GM19324 (cell line): ENCODE measurements around the gene PAPLN.
"Not testable (repeated sequence)": the region's sequence is repeated elsewhere in the genome, so short reads cannot be mapped to it uniquely, and the experiment has no call there.

Experiments
- ATAC-seq: cut with Tn5 transposase; IDR thresholded peaks from one replicate; pipeline ENCODE4 v1.9.1; 2021; ENCODE audit warnings: mild to moderate bottlenecking, moderate library complexity; ENCODE audit not compliant: unreplicated experiment, low FRiP score

Gene PAPLN

GRCh38 chr14:73283608-73284379 is 46.5 kb downstream of the PAPLN start:
- no peak for ATAC-seq

- no peak for ATAC-seq
Observed at GRCh38 chr14:73285979-73286378, 48.7 kb downstream of the PAPLN start.

GRCh38 chr14:73286598-73286997 is 49.3 kb downstream of the PAPLN start:
- ATAC-seq, result no peak

- ATAC-seq, result no peak
Observed at GRCh38 chr14:73287071-73287470, 49.8 kb downstream of the PAPLN start.

GRCh38 chr14:73289308-73289707 is 52.0 kb downstream of the PAPLN start:
- no peak for ATAC-seq

- no peak for ATAC-seq
Observed at GRCh38 chr14:73289729-73290128, 52.4 kb downstream of the PAPLN start.

GRCh38 chr14:73290279-73290678 is 53.0 kb downstream of the PAPLN start:
- ATAC-seq, result no peak

- no peak for ATAC-seq
Observed at GRCh38 chr14:73293782-73294781, 56.8 kb downstream of the PAPLN start.

- ATAC-seq, result no peak
Observed at GRCh38 chr14:73295198-73295796, 58.0 kb downstream of the PAPLN start.

- no peak for ATAC-seq
Observed at GRCh38 chr14:73305499-73305898, 68.2 kb downstream of the PAPLN start.

- no peak for ATAC-seq
Observed at GRCh38 chr14:73307261-73307660, 70.0 kb downstream of the PAPLN start.

GRCh38 chr14:73309207-73309606 is 71.9 kb downstream of the PAPLN start:
- not testable (repeated sequence) for ATAC-seq

- ATAC-seq, result no peak
Observed at GRCh38 chr14:73311708-73312030, 74.4 kb downstream of the PAPLN start.

- no peak for ATAC-seq
Observed at GRCh38 chr14:73312687-73313086, 75.4 kb downstream of the PAPLN start.

- no peak for ATAC-seq
Observed at GRCh38 chr14:73313151-73313550, 75.8 kb downstream of the PAPLN start.

- ATAC-seq, result no peak
Observed at GRCh38 chr14:73323896-73324399, 86.6 kb downstream of the PAPLN start.
